Jurkat, Clone E6-1 (cell line): Measurements from ENCODE around the gene CDKAL1.
"Not testable (repeated sequence)": the region's sequence is repeated elsewhere in the genome, so short reads cannot be mapped to it uniquely, and the experiment has no call there.

Experiments used
- DNase-seq: peaks from one replicate; pipeline ENCODE4 v3.0.0-alpha.2; 2011; ENCODE audit warnings: low read depth, low spot score
- H3K4me3 ChIP-seq: 2 replicates; pipeline ENCODE4 v1.5.1; 2011; ENCODE audit warnings: mild to moderate bottlenecking, low read length, control low read depth, moderate library complexity

CDKAL1 gene

DNA sequence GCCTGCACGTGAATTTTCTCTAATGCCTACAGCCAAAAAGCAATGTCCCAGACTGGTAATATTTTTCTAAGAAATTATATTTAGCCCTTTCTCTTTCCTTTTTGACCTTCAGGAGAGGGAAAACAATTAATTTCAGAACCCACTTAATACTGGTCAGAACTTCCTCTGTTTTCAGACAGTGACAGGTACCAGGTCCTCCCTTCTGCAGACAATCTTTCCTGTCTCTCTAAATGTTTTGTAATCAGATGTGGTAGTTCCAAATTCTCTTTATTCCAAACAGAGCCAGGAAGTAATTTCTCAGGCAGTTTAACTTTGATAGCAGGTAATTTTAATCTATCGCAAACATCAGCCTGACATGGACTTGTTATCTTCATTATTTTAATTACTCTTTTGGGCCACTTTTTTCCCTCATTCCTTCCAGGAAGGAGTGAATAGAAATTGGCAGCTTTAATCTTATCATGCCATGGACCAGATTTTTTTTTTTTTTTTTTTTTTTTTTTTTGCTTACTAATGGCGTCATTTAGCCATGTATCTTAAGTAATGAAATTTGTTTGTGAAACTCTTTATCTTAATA lies 710.7 kb downstream of the CDKAL1 start:
- no peak for DNase-seq
- no peak overlapping the region for H3K4me3 ChIP-seq

DNA sequence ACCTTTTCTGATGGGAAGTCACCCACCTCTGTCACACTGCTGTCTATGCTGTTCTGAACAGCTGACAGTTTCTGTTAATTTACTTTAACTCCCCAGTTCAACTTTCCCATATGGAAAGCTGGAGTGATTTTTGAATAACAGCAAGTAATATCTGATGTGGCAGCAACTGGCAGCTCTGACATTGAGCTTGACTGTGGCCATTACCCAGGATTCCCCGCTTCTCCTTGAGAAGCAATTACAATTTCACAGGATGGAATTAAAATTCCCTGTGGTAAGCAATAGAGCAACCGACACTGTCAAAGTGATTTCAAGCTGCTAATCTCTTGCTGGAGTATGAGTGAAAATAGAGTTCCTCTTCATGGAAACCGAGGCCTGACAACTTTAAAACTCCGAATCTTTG lies 711.2 kb downstream of the CDKAL1 start:
- DNase-seq = no peak
- no peak overlapping the region for H3K4me3 ChIP-seq

DNA sequence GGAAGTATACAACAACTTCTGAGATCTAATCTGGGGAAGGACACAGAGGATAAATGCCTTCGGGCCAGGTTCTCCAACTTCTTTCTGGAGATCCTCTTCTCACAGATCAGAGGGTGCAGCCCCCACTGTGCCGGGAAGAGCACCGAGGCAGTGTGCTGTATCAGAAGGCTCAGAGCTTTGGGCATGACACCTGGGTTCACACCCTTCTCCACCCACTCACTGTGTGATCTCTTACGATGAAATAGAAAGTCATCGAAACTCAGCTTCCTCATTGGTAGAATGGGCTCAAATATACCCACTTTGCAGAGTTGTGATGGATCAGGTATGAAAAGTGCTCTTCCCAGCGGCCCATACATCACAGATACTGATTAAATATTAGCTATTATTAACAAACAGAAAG lies 711.8 kb downstream of the CDKAL1 start:
- no peak overlapping the region for H3K4me3 ChIP-seq

GRCh38 chr6:21254460-21254859 lies 720.2 kb downstream of the CDKAL1 start:
- not testable (repeated sequence) for H3K4me3 ChIP-seq, DNase-seq

More for the DNA sequence above, 711.8 kb downstream of the CDKAL1 start:
- no peak for DNase-seq

GRCh38 chr6:21256197-21256596 lies 721.9 kb downstream of the CDKAL1 start:
- no peak for DNase-seq
- no peak overlapping the region for H3K4me3 ChIP-seq

GRCh38 chr6:21257125-21257524 lies 722.9 kb downstream of the CDKAL1 start:
- no peak for DNase-seq
- H3K4me3 ChIP-seq = no peak overlapping the region

GRCh38 chr6:21258665-21259064 lies 724.4 kb downstream of the CDKAL1 start:
- DNase-seq = no peak
- no peak overlapping the region for H3K4me3 ChIP-seq

GRCh38 chr6:21259660-21260059 lies 725.4 kb downstream of the CDKAL1 start:
- no peak for DNase-seq
- no peak overlapping the region for H3K4me3 ChIP-seq

GRCh38 chr6:21262504-21262903 lies 728.2 kb downstream of the CDKAL1 start:
- no peak overlapping the region for H3K4me3 ChIP-seq
- no peak for DNase-seq

- H3K4me3 ChIP-seq = no peak overlapping the region
- DNase-seq = no peak
Observed at GRCh38 chr6:21263531-21264287, 729.5 kb downstream of the CDKAL1 start.

DNA sequence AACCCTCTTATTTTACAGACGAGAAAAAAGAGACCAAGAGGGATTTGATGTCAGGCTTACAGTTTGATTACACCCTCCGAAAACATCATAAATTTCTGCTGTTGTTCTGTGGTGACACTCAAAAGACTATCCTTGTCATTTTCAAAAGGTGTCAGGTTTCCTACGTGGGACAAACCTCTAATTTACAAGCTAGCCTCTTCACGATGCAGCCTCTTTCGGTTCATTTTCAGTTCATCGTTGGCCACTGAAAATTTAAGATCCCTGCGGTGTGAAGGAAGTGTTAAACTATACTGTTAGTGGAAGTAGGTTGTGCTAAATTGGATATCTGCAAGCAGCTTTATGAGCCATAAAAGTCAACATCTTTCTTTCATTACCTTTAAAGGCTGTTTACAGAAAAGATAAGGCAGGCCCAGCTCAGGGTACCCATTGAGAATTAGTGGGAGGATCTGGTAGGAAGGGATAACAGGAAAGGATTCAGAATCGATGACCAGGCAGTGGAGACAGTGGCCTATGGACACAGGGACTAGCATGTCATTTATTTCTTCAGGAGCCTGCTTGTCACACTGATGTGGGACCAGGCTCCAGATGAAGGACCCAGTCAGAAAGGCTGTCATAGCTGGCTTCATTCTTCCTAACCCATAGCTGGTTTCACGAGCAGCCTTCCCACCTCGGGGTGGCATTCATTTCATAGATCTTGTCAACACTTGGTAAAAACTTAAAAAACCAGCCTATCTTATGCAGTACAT lies 730.2 kb downstream of the CDKAL1 start:
- no peak overlapping the region for H3K4me3 ChIP-seq
- no peak for DNase-seq

GRCh38 chr6:21265034-21265729 lies 730.9 kb downstream of the CDKAL1 start:
- DNase-seq = no peak
- no peak overlapping the region for H3K4me3 ChIP-seq

DNA sequence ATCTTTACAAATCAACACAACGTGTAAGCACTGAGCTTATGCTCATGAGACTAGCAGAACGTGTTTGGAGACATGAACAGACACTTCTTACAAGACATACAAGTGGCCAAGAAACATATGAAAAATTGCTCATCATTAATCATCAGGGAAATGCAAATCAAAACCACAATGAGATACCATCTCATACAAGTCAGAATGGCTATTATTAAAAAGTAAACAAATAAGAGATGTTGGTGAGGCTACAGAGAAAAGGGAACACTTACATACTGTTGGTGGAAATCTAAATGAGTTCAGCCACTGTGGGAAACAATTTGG lies 731.4 kb downstream of the CDKAL1 start:
- no peak overlapping the region for H3K4me3 ChIP-seq
- no peak for DNase-seq

DNA sequence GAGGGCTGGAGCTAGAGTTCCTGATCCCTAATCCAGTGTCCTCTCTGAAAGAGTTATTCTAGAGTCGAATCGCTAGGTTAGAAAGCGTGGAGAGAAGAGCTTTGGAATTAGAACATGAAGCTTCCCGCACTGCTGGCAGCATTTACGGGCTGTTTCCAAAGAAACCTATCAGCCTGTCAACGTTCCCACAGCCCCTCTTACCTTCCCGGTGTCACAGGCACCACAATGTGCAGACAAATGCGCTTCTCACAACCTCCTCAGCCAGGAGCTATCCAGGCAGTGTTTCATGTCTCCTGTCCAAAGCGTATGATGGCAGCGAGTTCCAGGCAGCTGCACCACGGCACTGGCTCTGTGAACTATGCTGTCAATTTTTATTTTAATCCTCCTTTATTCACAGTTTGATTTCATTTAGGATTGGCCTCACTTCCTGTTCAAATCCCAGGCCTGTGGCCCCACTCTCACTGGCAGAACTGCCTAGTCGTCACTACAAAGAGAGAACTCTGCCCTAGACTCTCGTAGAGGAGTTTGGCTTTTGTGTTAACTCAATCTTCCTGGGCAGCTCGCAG lies 736.5 kb downstream of the CDKAL1 start:
- no peak for DNase-seq
- H3K4me3 ChIP-seq = no peak overlapping the region

DNA sequence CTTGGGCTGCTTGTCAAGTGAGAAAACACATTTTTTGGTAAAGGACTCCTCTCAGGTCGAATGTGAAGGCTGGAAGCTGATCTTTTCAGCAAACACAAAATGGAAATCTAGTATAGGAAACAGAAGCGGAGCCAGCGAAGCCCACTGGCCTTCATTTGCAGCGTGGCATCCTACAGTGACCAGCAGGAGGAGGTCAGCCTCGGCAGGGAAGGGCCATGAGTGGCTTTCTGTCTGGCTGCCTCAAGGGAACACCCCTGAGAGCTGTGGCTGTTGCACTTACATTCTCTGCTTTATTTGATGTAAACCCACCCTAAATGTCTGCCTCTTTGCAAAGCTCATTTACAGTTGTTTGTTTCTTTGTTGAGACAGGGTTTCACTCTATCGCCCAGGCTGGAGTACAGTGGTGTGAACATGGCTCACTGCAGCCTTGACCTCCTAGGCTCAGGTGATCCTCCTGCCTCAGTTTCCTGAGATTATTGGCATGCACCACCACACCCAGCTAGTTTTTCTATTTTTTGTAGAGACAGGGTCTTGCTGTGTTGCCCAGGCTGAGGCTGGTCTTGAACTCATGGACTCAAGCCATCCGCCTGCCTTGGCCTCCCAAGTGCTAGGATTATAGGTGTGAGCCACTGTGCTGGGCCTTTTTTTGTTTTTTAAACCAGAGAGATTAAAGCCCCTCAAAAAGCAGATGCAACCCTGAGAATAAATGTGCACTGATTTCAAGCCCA lies 737.3 kb downstream of the CDKAL1 start:
- no peak for DNase-seq
- no peak overlapping the region for H3K4me3 ChIP-seq

- no peak for DNase-seq
- H3K4me3 ChIP-seq = no peak overlapping the region
Observed at GRCh38 chr6:21273451-21273850, 739.2 kb downstream of the CDKAL1 start.

GRCh38 chr6:21274851-21275250 lies 740.6 kb downstream of the CDKAL1 start:
- H3K4me3 ChIP-seq = no peak overlapping the region
- DNase-seq = no peak

GRCh38 chr6:21277601-21278374 lies 743.5 kb downstream of the CDKAL1 start:
- no peak overlapping the region for H3K4me3 ChIP-seq
- DNase-seq = no peak
